Neural cell (in vitro differentiated cells): ENCODE measurements around the gene PTPN18. TPM values are rescaled to one million over a fixed set of nuclear protein-coding genes. Genes with fewer than 3 reads are reported as not detected.

Source experiments
- H2AFZ ChIP-seq: fragments of 200-600, 300-800 bp; sonication (generic), shearing (Covaris generic); 2 replicates; pipeline ENCODE4 v1.6.0; 2014; ENCODE audit warnings: low read depth, mild to moderate bottlenecking, antibody characterized with exemption, low read length, moderate library complexity
- H3F3A ChIP-seq: fragments of 200-600 bp; shearing (Covaris generic); 2 replicates; pipeline ENCODE4 v1.6.1; 2016; ENCODE audit warnings: mild to moderate bottlenecking, moderate library complexity, mixed read lengths, antibody characterized with exemption, low read length; ENCODE audit not compliant: insufficient read depth, poor library complexity, severe bottlenecking
- H3K27ac ChIP-seq: fragments of 200-600, 300-800 bp; sonication (generic), shearing (Covaris generic); 2 replicates; pipeline ENCODE4 v1.5.1; 2014; ENCODE audit warnings: mild to moderate bottlenecking, low read length, moderate library complexity
- H3K27me3 ChIP-seq: fragments of 300-800, 200-600 bp; sonication (generic), shearing (Covaris generic); 2 replicates; pipeline ENCODE4 v1.6.0; 2014; ENCODE audit warnings: mild to moderate bottlenecking, low read depth, low read length, moderate library complexity; ENCODE audit not compliant: insufficient read depth
- H3K36me3 ChIP-seq: fragments of 300-800, 200-600 bp; sonication (generic), shearing (Covaris generic); 2 replicates; pipeline ENCODE4 v1.5.1; 2014; ENCODE audit warnings: mild to moderate bottlenecking, antibody characterized with exemption, low read length, moderate library complexity; ENCODE audit not compliant: insufficient read depth
- H3K4me2 ChIP-seq: fragments of 300-800, 200-600 bp; sonication (generic), shearing (Covaris generic); 2 replicates; pipeline ENCODE4 v1.6.0; 2014; ENCODE audit warnings: mild to moderate bottlenecking, low read length
- H3K4me3 ChIP-seq: fragments of 300-800, 200-600 bp; sonication (generic), shearing (Covaris generic); 2 replicates; pipeline ENCODE4 v1.5.1; 2014; ENCODE audit warnings: mild to moderate bottlenecking, low read length, moderate library complexity
- H3K79me2 ChIP-seq: fragments of 200-600 bp; shearing (Covaris generic); replicated peaks from 2 replicates; pipeline ENCODE4 v1.6.0; 2014; ENCODE audit warnings: mild to moderate bottlenecking, low read length, moderate library complexity; ENCODE audit not compliant: insufficient read depth
- H3K9ac ChIP-seq: fragments of 300-800, 200-600 bp; sonication (generic), shearing (Covaris generic); 2 replicates; pipeline ENCODE4 v1.6.1; 2016; ENCODE audit warnings: mild to moderate bottlenecking, low read length, mixed read lengths
- H3K9me2 ChIP-seq: fragments of 200-600 bp; shearing (Covaris generic); 2 replicates; pipeline ENCODE4 v1.6.1; 2016; ENCODE audit warnings: mild to moderate bottlenecking, low read length, mixed read lengths; ENCODE audit not compliant: insufficient read depth
- H3K9me3 ChIP-seq: fragments of 200-600, 300-800 bp; sonication (generic), shearing (Covaris generic); 2 replicates; pipeline ENCODE4 v1.6.1; 2016; ENCODE audit warnings: mild to moderate bottlenecking, mixed run types, low read length, moderate library complexity, mixed read lengths
- H4K20me1 ChIP-seq: fragments of 200-600 bp; shearing (Covaris generic); 2 replicates; pipeline ENCODE4 v1.6.1; 2016; ENCODE audit warnings: mild to moderate bottlenecking, mixed run types; ENCODE audit not compliant: insufficient read depth
- EP300 ChIP-seq: fragments of 450-650 bp; conservative IDR thresholded peaks from 2 replicates; pipeline ENCODE4 v1.6.1; 2014; ENCODE audit warnings: antibody characterized with exemption, mild to moderate bottlenecking, moderate library complexity; ENCODE audit not compliant: poor library complexity, severe bottlenecking
- EZH2 ChIP-seq: fragments of 200-600, 300-800 bp; shearing (Covaris generic), sonication (generic); IDR thresholded peaks from 2 replicates; pipeline ENCODE4 v1.6.1; 2014; ENCODE audit warnings: antibody characterized with exemption, low read length, borderline replicate concordance, mild to moderate bottlenecking; ENCODE audit not compliant: insufficient read depth, poor library complexity, severe bottlenecking
- MXI1 ChIP-seq: fragments of 450-650 bp; conservative IDR thresholded peaks from 2 replicates; pipeline ENCODE4 v1.6.1; 2014; ENCODE audit warnings: antibody characterized with exemption, mild to moderate bottlenecking; ENCODE audit not compliant: poor library complexity, severe bottlenecking
- POLR2AphosphoS5 ChIP-seq: IDR thresholded peaks from 2 replicates; pipeline ENCODE4 v1.6.1; 2012
- RAD21 ChIP-seq: fragments of 450-650 bp; conservative IDR thresholded peaks from 2 replicates; pipeline ENCODE4 v1.6.1; 2014; ENCODE audit warnings: antibody characterized with exemption, mild to moderate bottlenecking, moderate library complexity
- REST ChIP-seq: IDR thresholded peaks from 2 replicates; pipeline ENCODE4 v1.6.1; 2012; ENCODE audit warnings: borderline replicate concordance
- SMC3 ChIP-seq: fragments of 450-650 bp; conservative IDR thresholded peaks from 2 replicates; pipeline ENCODE4 v1.6.1; 2014; ENCODE audit warnings: antibody characterized with exemption, mild to moderate bottlenecking, moderate library complexity; ENCODE audit not compliant: poor library complexity
- TAF1 ChIP-seq: IDR thresholded peaks from 2 replicates; pipeline ENCODE4 v1.6.1; 2012; ENCODE audit warnings: low read depth
- polyA plus RNA-seq: library from polyadenylated mRNA; depleted of rRNA; stranded (reverse); fragments of >200 nt; gene quantifications from 2 replicates; pipeline ENCODE4 v1.2.3, GENCODE V29; 2014
- TF ChIP-seq, protein P1 (sequence below): fragments of 450-650 bp; IDR thresholded peaks from 2 replicates; pipeline ENCODE4 v1.5.1; 2014; ENCODE audit warnings: antibody characterized with exemption, mild to moderate bottlenecking, moderate library complexity; ENCODE audit not compliant: poor library complexity, severe bottlenecking

The PTPN18 gene
- polyA plus RNA-seq, 1 donor from 2014 or later, result 13.3 TPM

GRCh38 chr2:130352237-130352636 lies 3.6 kb upstream of the PTPN18 start:
- Histone ChIP-seq H3K9ac (peak overlapping the region; percentile 7), H3K9me3 (no peaks in the 10 kb centered on the region), H3K27ac (no peak overlapping the region), H3K4me3 (no peak overlapping the region), H3K36me3 (peaks cover 3% of the 10 kb centered on the region), H3K9me2 (no peaks in the 10 kb centered on the region), H3F3A (no peaks in the 10 kb centered on the region), H3K27me3 (no peaks in the 10 kb centered on the region), H4K20me1 (no peaks in the 10 kb centered on the region), H2AFZ (no peak overlapping the region), H3K4me2 (no peak overlapping the region), H3K79me2 (no peaks in the 10 kb centered on the region)
- TF ChIP-seq REST (no peak), POLR2AphosphoS5 (no peak), EZH2 (no peak), TAF1 (no peak), SMC3 (no peak), MXI1 (no peak), EP300 (no peak), RAD21 (no peak)
- TF ChIP-seq, protein P1, sequence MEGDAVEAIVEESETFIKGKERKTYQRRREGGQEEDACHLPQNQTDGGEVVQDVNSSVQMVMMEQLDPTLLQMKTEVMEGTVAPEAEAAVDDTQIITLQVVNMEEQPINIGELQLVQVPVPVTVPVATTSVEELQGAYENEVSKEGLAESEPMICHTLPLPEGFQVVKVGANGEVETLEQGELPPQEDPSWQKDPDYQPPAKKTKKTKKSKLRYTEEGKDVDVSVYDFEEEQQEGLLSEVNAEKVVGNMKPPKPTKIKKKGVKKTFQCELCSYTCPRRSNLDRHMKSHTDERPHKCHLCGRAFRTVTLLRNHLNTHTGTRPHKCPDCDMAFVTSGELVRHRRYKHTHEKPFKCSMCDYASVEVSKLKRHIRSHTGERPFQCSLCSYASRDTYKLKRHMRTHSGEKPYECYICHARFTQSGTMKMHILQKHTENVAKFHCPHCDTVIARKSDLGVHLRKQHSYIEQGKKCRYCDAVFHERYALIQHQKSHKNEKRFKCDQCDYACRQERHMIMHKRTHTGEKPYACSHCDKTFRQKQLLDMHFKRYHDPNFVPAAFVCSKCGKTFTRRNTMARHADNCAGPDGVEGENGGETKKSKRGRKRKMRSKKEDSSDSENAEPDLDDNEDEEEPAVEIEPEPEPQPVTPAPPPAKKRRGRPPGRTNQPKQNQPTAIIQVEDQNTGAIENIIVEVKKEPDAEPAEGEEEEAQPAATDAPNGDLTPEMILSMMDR, result no peak

GRCh38 chr2:130353291-130354138 lies 2.3 kb upstream of the PTPN18 start:
- Histone ChIP-seq H3K27me3 (no peaks in the 10 kb centered on the region), H3K79me2 (no peaks in the 10 kb centered on the region), H4K20me1 (no peaks in the 10 kb centered on the region), H3F3A (no peaks in the 10 kb centered on the region), H2AFZ (no peak overlapping the region), H3K4me3 (no peak overlapping the region), H3K9ac (no peak overlapping the region), H3K27ac (no peak overlapping the region), H3K4me2 (no peak overlapping the region), H3K36me3 (no peaks in the 10 kb centered on the region), H3K9me3 (no peaks in the 10 kb centered on the region), H3K9me2 (no peaks in the 10 kb centered on the region)
- TF ChIP-seq POLR2AphosphoS5 (no peak), MXI1 (no peak), SMC3 (no peak), REST (no peak), EP300 (no peak), EZH2 (no peak), RAD21 (no peak), TAF1 (no peak)
- TF ChIP-seq, protein P1, result no peak
